Natural killer cell (primary cell): ENCODE data around the gene CYB561D1. TPM values are rescaled to one million over a fixed set of nuclear protein-coding genes. Genes with fewer than 3 reads are reported as not detected.

Experiments
- ATAC-seq, 3 donors: fragments of 150-1000 bp in 2 of 3; fragments of 200-7000 bp in 1 of 3; cut with Tn5 transposase; 1 replicate in 1 of 3; 2 replicates in 2 of 3; pipeline ENCODE4 v1.10.0; 2021; ENCODE audit warnings: mild to moderate bottlenecking in 2 of 3, moderate library complexity in 2 of 3
- DNase-seq, 2 donors: peaks; one replicate each; pipeline versions ENCODE4 v3.0.0 to v3.0.0-alpha.2; 2013 to 2021; ENCODE audit warnings: mixed read lengths in 1 of 2
- H3K27ac ChIP-seq: one replicate; pipeline ENCODE4 v1.5.1; 2013; ENCODE audit warnings: mild to moderate bottlenecking, low read length
- H3K27me3 ChIP-seq: one replicate; pipeline ENCODE4 v1.6.1; 2013; ENCODE audit warnings: low read length; ENCODE audit not compliant: control insufficient read depth, insufficient read depth
- H3K36me3 ChIP-seq: one replicate; pipeline ENCODE4 v1.6.1; 2013; ENCODE audit warnings: low read length; ENCODE audit not compliant: control insufficient read depth, insufficient read depth
- H3K4me1 ChIP-seq: one replicate; pipeline ENCODE4 v1.6.1; 2013; ENCODE audit warnings: low read length; ENCODE audit not compliant: control insufficient read depth, insufficient read depth
- H3K4me3 ChIP-seq: one replicate; pipeline ENCODE4 v1.5.1; 2013; ENCODE audit warnings: low read length
- H3K9me3 ChIP-seq: one replicate; pipeline ENCODE4 v1.6.1; 2013; ENCODE audit warnings: low read length; ENCODE audit not compliant: control insufficient read depth, insufficient read depth
- H3K27ac Mint-ChIP-seq, 2 donors: one replicate each; pipeline ENCODE4 v1.8.0; 2022; ENCODE audit warnings: mild to moderate bottlenecking in 2 of 2, mixed read lengths in 2 of 2, moderate library complexity in 1 of 2
- H3K27me3 Mint-ChIP-seq, 2 donors: one replicate each; pipeline ENCODE4 v1.8.0; 2022; ENCODE audit warnings: low read depth in 2 of 2, mixed read lengths in 2 of 2
- H3K36me3 Mint-ChIP-seq: one replicate; pipeline ENCODE4 v1.8.0; 2022; ENCODE audit warnings: mixed read lengths
- H3K4me1 Mint-ChIP-seq, 2 donors: one replicate each; pipeline ENCODE4 v1.8.0; 2022; ENCODE audit warnings: mixed read lengths in 2 of 2
- H3K4me3 Mint-ChIP-seq: one replicate; pipeline ENCODE4 v1.8.0; 2022; ENCODE audit warnings: mild to moderate bottlenecking, moderate library complexity, mixed read lengths
- H3K9me3 Mint-ChIP-seq, 2 donors: one replicate each; pipeline ENCODE4 v1.8.0; 2022; ENCODE audit warnings: mixed read lengths in 2 of 2
- CTCF ChIP-seq: fragments of 200-600 bp; IDR thresholded peaks from one replicate; pipeline ENCODE4 v1.8.0; 2022; ENCODE audit warnings: antibody characterized with exemption
- WGBS: methylation state at CpG from one replicate; pipeline ENCODE4 v1.1.7; 2013; ENCODE audit warnings: missing lambda C conversion rate; ENCODE audit not compliant: insufficient coverage; 5-methylcytosine and 5-hydroxymethylcytosine counted together
- intact Hi-C: fragments of 100-400 bp; cut with micrococcal nuclease; formaldehyde crosslinking; loops from one replicate; pipeline ENCODE4 v1.14.2; 2022
- total RNA-seq, 4 donors: library from RNA; stranded (reverse); fragments of 120-200 nt in 1 of 4; gene quantifications; one replicate each; pipeline versions ENCODE4 v1.2.3 to v1.2.4, GENCODE V29; 2013 to 2022

The CYB561D1 gene
- total RNA-seq, 3 donors from 2014 or later (not counting 1 experiment from before 2014, with no cell fraction given) = 21.1 to 36.0 (median 34.7) TPM

- TF ChIP-seq CTCF = no peak
- H3K27ac Mint-ChIP-seq = no peak overlapping the region
- peaks cover 21 to 30% of the 10 kb centered on the region in 2 donors for H3K4me1 Mint-ChIP-seq
- ATAC-seq (no peak), DNase-seq (no peak)
- H3K36me3 ChIP-seq = no peaks in the 10 kb centered on the region
- no peaks in the 10 kb centered on the region for H3K27me3 Mint-ChIP-seq
- H3K9me3 Mint-ChIP-seq = no peaks in the 10 kb centered on the region
- peak overlapping the region; percentile 3 for H3K4me3 Mint-ChIP-seq
- no peaks in the 10 kb centered on the region for H3K27me3 ChIP-seq
- H3K27ac ChIP-seq = no peak overlapping the region
- H3K4me3 ChIP-seq = no peak overlapping the region
- H3K36me3 Mint-ChIP-seq = no peaks in the 10 kb centered on the region
- 92% methylated on average over 14 of the region's 14 CpGs for WGBS
- peaks cover 5% of the 10 kb centered on the region for H3K4me1 ChIP-seq
- intact Hi-C loops = no loop called here
- no peaks in the 10 kb centered on the region for H3K9me3 ChIP-seq
Measured at GRCh38 chr1:109543988-109544735, 50.3 kb downstream of the CYB561D1 start.

- Histone ChIP-seq H3K27me3 (no peaks in the 10 kb centered on the region), H3K4me1 (peaks cover 5% of the 10 kb centered on the region), H3K4me3 (peak overlapping the region; percentile 89), H3K36me3 (no peaks in the 10 kb centered on the region), H3K9me3 (no peaks in the 10 kb centered on the region), H3K27ac (peak overlapping the region; percentile 94)
- Mint-ChIP-seq H3K27ac (peak overlapping the region; percentile 91 to 98), H3K4me1 (peaks cover 36 to 49% of the 10 kb centered on the region in 2 donors), H3K36me3 (no peaks in the 10 kb centered on the region), H3K27me3 (no peaks in the 10 kb centered on the region), H3K9me3 (no peaks in the 10 kb centered on the region), H3K4me3 (peak overlapping the region; percentile 94)
- intact Hi-C loops = loop anchor here (1.0 to 5.0 kb wide), 3 partner anchors 94 to 438 kb away; partner anchors contain the start of genes AHCYL1 and PSMA5
- DNase-seq (peak; percentile 81 to 96), ATAC-seq (peak; percentile 61 to 73 (median 61))
- peak; percentile 87 for TF ChIP-seq CTCF
- 28% methylated on average over 4 of the region's 5 CpGs for WGBS
Measured at GRCh38 chr1:109546311-109547109, 52.6 kb downstream of the CYB561D1 start.

GRCh38 chr1:109547463-109548320 lies 53.8 kb downstream of the CYB561D1 start:
- Histone ChIP-seq H3K27ac (peak overlapping the region; percentile 94), H3K36me3 (no peaks in the 10 kb centered on the region), H3K9me3 (no peaks in the 10 kb centered on the region), H3K27me3 (no peaks in the 10 kb centered on the region), H3K4me1 (peaks cover 5% of the 10 kb centered on the region), H3K4me3 (peak overlapping the region; percentile 89)
- DNase-seq (peak in 1 of 2 donors; percentile 59), ATAC-seq (peak in 1 of 3 donors; percentile 15)
- 3% methylated on average over 21 of the region's 22 CpGs for WGBS
- no peaks in the 10 kb centered on the region for H3K27me3 Mint-ChIP-seq
- peak overlapping the region; percentile 94 for H3K4me3 Mint-ChIP-seq
- no peaks in the 10 kb centered on the region for H3K9me3 Mint-ChIP-seq
- peaks cover 38 to 51% of the 10 kb centered on the region in 2 donors for H3K4me1 Mint-ChIP-seq
- no peak for TF ChIP-seq CTCF
- intact Hi-C loops = loop anchor here (1.0 to 5.0 kb wide), 3 partner anchors 74 to 120 kb away; partner anchors contain the start of gene PSMA5
- H3K27ac Mint-ChIP-seq = peak overlapping the region; percentile 91 to 98
- no peaks in the 10 kb centered on the region for H3K36me3 Mint-ChIP-seq
